ENCODE measurements around the gene KCNQ2. TPM values are rescaled to one million over a fixed set of nuclear protein-coding genes. Genes with fewer than 3 reads are reported as not detected.

The KCNQ2 gene
- total and polyA plus RNA-seq, 10 of the 15 experiments (the other 5 are each of a cell fraction or from before 2014, with no cell fraction given): 0.06 to 0.49 (median 0.26) TPM; not detected in 7

- TF ChIP-seq HDGF (IDR thresholded peaks at IDR 0.05): no peak
- no peak for TF ChIP-seq NFIC (IDR thresholded peaks at IDR 0.05; ENCODE audit: low read depth, low read length)
- peak; percentile 54; the same call in 1 of the 2 replicates for TF ChIP-seq DPF2 (IDR thresholded peaks at IDR 0.05)
- H3K4me1 ChIP-seq (ENCODE audit: control insufficient read depth, insufficient read depth, low read length): peaks cover 4% of the 10 kb centered on the region
- intact Hi-C loops (cut with micrococcal nuclease; ENCODE audit: unreplicated experiment) (no loop called here), in situ Hi-C loops (cut with MboI) (no loop called here)
- peak overlapping the region; percentile 87; the same call in 1 of the 2 replicates for H3K4me2 ChIP-seq (ENCODE audit: control insufficient read depth, insufficient read depth)
- DNase-seq (ENCODE audit: low read depth, low spot score) (no peak), FAIRE-seq (no peak), ATAC-seq (no peak)
- no peak overlapping the region for H3K27ac ChIP-seq (ENCODE audit: control insufficient read depth, insufficient read depth)
- peaks cover 4% of the 10 kb centered on the region; the same call in 2 of the 3 replicates for H3K9me3 ChIP-seq (replicated peaks; ENCODE audit: control insufficient read depth, insufficient read depth, low read length)
- peaks cover 0 to 2% of the 10 kb centered on the region in 2 experiments; a peak in 1 of 4 replicates for H3K36me3 ChIP-seq (ENCODE audit: control insufficient read depth in 2 of 2, insufficient read depth in 2 of 2, low read length in 1 of 2)
- no peak overlapping the region for H2AFZ ChIP-seq (ENCODE audit: control insufficient read depth, low read depth, low read length)
- H4K20me1 ChIP-seq (ENCODE audit: control insufficient read depth, insufficient read depth): no peaks in the 10 kb centered on the region
- ChIA-PET SMC1A (ENCODE audit: uncharacterized antibody, unreplicated experiment) (no interaction called here), CTCF (interaction anchor here (1.0 to 2.1 kb wide), 2 partner anchors 22 to 77 kb away, joined by 3 to 6 read pairs; no protein-coding TSS in a partner anchor), POLR2A (no interaction called here), RAD21 (ENCODE audit: unreplicated experiment) (interaction anchor here (1.3 kb wide), 1 partner anchor 18 kb away, joined by 3 read pairs; no protein-coding TSS in a partner anchor)
- BruUV-seq (replicated peaks): no TSS peak
- H3K4me3 ChIP-seq: peak overlapping the region; percentile 86; the same call in 1 of the 2 replicates
- peaks cover 8% of the 10 kb centered on the region for H3K79me2 ChIP-seq (ENCODE audit: control insufficient read depth, insufficient read depth, low read length)
- H3K9ac ChIP-seq (ENCODE audit: control insufficient read depth, insufficient read depth, low read length): no peak overlapping the region; the same call in 1 of the 2 replicates
- H3K27me3 ChIP-seq (replicated peaks in 1 of 2; ENCODE audit: control insufficient read depth in 2 of 2, insufficient read depth in 2 of 2, low read length in 1 of 2): no peaks in the 10 kb centered on the region
- WGBS (ENCODE audit: insufficient coverage, insufficient replicate concordance, low lambda C conversion rate, missing lambda C conversion rate): 83% methylated on average over 14 of the region's 32 CpGs
Measured at GRCh38 chr20:63518946-63519667, 46.7 kb upstream of the KCNQ2 start.

DNA sequence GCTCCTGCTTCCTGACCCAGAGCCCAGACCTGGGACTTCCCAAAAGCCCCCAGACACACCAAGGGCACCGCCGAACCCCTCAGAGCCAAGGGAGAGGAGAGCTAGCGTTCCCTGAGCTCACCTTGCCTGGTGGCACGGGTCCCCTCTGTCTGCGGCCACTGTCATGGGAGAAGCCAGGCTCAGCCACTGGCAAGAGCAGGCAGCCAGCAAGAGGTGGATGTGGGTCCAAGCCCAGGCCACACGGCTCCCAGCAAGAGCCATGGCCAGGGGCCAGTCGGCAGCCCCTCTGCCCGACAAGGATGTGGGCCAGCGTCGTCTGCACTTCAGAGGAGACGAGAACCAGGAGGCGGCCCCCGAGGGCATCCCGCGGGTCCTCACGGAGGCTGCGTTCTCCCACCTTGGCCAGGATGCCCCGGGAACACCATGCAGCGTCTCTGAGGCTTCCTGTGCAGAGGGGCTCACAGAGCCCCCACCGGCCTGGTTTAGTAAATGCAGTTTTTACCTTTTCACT, 46.0 kb upstream of the KCNQ2 start:
- 62% methylated on average over 20 of the region's 20 CpGs for WGBS (ENCODE audit: insufficient coverage, insufficient replicate concordance, low lambda C conversion rate, missing lambda C conversion rate)
- Histone ChIP-seq H2AFZ (ENCODE audit: control insufficient read depth, low read depth, low read length) (no peak overlapping the region), H3K4me2 (ENCODE audit: control insufficient read depth, insufficient read depth) (no peak overlapping the region), H3K27me3 (replicated peaks in 1 of 2; ENCODE audit: control insufficient read depth in 2 of 2, insufficient read depth in 2 of 2, low read length in 1 of 2) (no peaks in the 10 kb centered on the region), H3K36me3 (ENCODE audit: control insufficient read depth in 2 of 2, insufficient read depth in 2 of 2, low read length in 1 of 2) (peaks cover 0 to 2% of the 10 kb centered on the region in 2 experiments; a peak in 1 of 4 replicates), H3K9ac (ENCODE audit: control insufficient read depth, insufficient read depth, low read length) (no peak overlapping the region), H4K20me1 (ENCODE audit: control insufficient read depth, insufficient read depth) (no peaks in the 10 kb centered on the region), H3K79me2 (ENCODE audit: control insufficient read depth, insufficient read depth, low read length) (peaks cover 8% of the 10 kb centered on the region), H3K4me1 (ENCODE audit: control insufficient read depth, insufficient read depth, low read length) (peaks cover 4% of the 10 kb centered on the region), H3K27ac (ENCODE audit: control insufficient read depth, insufficient read depth) (no peak overlapping the region), H3K9me3 (replicated peaks; ENCODE audit: control insufficient read depth, insufficient read depth, low read length) (peaks cover 3% of the 10 kb centered on the region; the same call in 2 of the 3 replicates), H3K4me3 (no peak overlapping the region)
- CTCF ChIA-PET: interaction anchor here (1.0 kb wide), 1 partner anchor 22 kb away, joined by 3 read pairs; no protein-coding TSS in a partner anchor
- ATAC-seq (no peak), DNase-seq (ENCODE audit: low read depth, low spot score) (no peak), FAIRE-seq (no peak)
- SMC1A ChIA-PET (ENCODE audit: uncharacterized antibody, unreplicated experiment): no interaction called here
- in situ Hi-C loops (cut with MboI): no loop called here
- RAD21 ChIA-PET (ENCODE audit: unreplicated experiment): interaction anchor here (1.3 kb wide), 1 partner anchor 19 kb away, joined by 3 read pairs; no protein-coding TSS in a partner anchor
- BruUV-seq (replicated peaks): no TSS peak
- POLR2A ChIA-PET: no interaction called here
- intact Hi-C loops (cut with micrococcal nuclease; ENCODE audit: unreplicated experiment): no loop called here
- TF ChIP-seq CREB1 (IDR thresholded peaks at IDR 0.05; ENCODE audit: low read depth) (no peak), SREBF2 (IDR thresholded peaks at IDR 0.05; ENCODE audit: low read length) (no peak), POLR2AphosphoS2 (IDR thresholded peaks at IDR 0.05; ENCODE audit: low read depth, low read length) (no peak), MEF2A (IDR thresholded peaks at IDR 0.05; ENCODE audit: insufficient read depth, low read depth, low read length) (no peak), MTA2 (IDR thresholded peaks at IDR 0.05; ENCODE audit: low read depth) (no peak), FOS (IDR thresholded peaks at IDR 0.05; ENCODE audit: borderline replicate concordance, extremely low read depth, insufficient read length) (no peak), NR2C1 (IDR thresholded peaks at IDR 0.05) (no peak), PML (IDR thresholded peaks at IDR 0.05; ENCODE audit: low read length) (no peak), CTCF (IDR thresholded peaks at IDR 0.05 in 2 of 3, conservative IDR thresholded peaks at IDR 0.05 in 1 of 3; ENCODE audit: control insufficient read depth in 2 of 3, extremely low read depth in 1 of 3, insufficient read depth in 1 of 3, low read depth in 3 of 3, low read length in 3 of 3) (no peak), ZSCAN29 (IDR thresholded peaks at IDR 0.05) (no peak), ZNF622 (IDR thresholded peaks at IDR 0.05) (no peak)
